DND-41 (cell line): ENCODE results near the gene SPATS2L.

Experiments used
- ATAC-seq: fragments of 200-7000 bp; cut with Tn5 transposase; 3 replicates; pipeline ENCODE4 v1.9.1; 2021; ENCODE audit warnings: low read depth; ENCODE audit not compliant: insufficient read depth
- DNase-seq: peaks from one replicate; pipeline ENCODE4 v3.0.0-alpha.2; 2020
- H2AFZ ChIP-seq: 2 replicates; pipeline ENCODE4 v1.6.0; 2012; ENCODE audit warnings: low read depth, low read length
- H3K27ac ChIP-seq: 2 replicates; pipeline ENCODE4 v1.5.1; 2012; ENCODE audit warnings: low read length, inconsistent platforms
- H3K27me3 ChIP-seq: fragments of 200-600 bp; sonication (generic); 2 replicates; pipeline ENCODE4 v1.6.0; 2012; ENCODE audit warnings: low read length, mild to moderate bottlenecking, inconsistent platforms; ENCODE audit not compliant: insufficient read depth, poor library complexity
- H3K36me3 ChIP-seq: 2 replicates; pipeline ENCODE4 v1.5.1; 2012; ENCODE audit warnings: low read length, inconsistent platforms; ENCODE audit not compliant: insufficient read depth
- H3K4me1 ChIP-seq: 2 replicates; pipeline ENCODE4 v1.5.1; 2012; ENCODE audit warnings: mild to moderate bottlenecking, low read length; ENCODE audit not compliant: insufficient read depth
- H3K4me2 ChIP-seq: 2 replicates; pipeline ENCODE4 v1.6.0; 2012; ENCODE audit warnings: mild to moderate bottlenecking, moderate library complexity, low read length, inconsistent platforms; ENCODE audit not compliant: insufficient read depth
- H3K4me3 ChIP-seq, 2 experiments: fragments of 200-600 bp in 1 of 2; shearing (Covaris generic) in 1 of 2; 2 replicates each; pipeline ENCODE4 v1.5.1; 2012 to 2016; ENCODE audit warnings: inconsistent platforms in 2 of 2, low read length in 2 of 2, mild to moderate bottlenecking in 2 of 2, low read depth in 1 of 2, moderate library complexity in 1 of 2
- H3K79me2 ChIP-seq: 2 replicates; pipeline ENCODE4 v1.6.0; 2012; ENCODE audit warnings: low read length, inconsistent platforms; ENCODE audit not compliant: insufficient read depth
- H3K9ac ChIP-seq: 2 replicates; pipeline ENCODE4 v1.6.0; 2012; ENCODE audit warnings: low read depth, mild to moderate bottlenecking, inconsistent platforms, low read length, moderate library complexity
- H3K9me3 ChIP-seq: 2 replicates; pipeline ENCODE4 v1.5.1; 2012; ENCODE audit warnings: low read length, moderate library complexity, mild to moderate bottlenecking, inconsistent platforms; ENCODE audit not compliant: insufficient read depth, severe bottlenecking
- H4K20me1 ChIP-seq: 2 replicates; pipeline ENCODE4 v1.6.0; 2012; ENCODE audit warnings: low read length; ENCODE audit not compliant: insufficient read depth
- EZH2 ChIP-seq: IDR thresholded peaks from 3 replicates; pipeline ENCODE4 v1.6.1; 2012; ENCODE audit warnings: borderline replicate concordance, low read depth, mild to moderate bottlenecking, moderate library complexity, low read length, inconsistent platforms; ENCODE audit not compliant: severe bottlenecking
- TF ChIP-seq, protein P1 (sequence below): IDR thresholded peaks from 2 replicates; pipeline ENCODE4 v1.5.1; 2012; ENCODE audit warnings: borderline replicate concordance, low read length, moderate library complexity, mild to moderate bottlenecking; ENCODE audit not compliant: poor library complexity, severe bottlenecking; ENCODE audit errors: extremely low read depth

SPATS2L gene

DNA sequence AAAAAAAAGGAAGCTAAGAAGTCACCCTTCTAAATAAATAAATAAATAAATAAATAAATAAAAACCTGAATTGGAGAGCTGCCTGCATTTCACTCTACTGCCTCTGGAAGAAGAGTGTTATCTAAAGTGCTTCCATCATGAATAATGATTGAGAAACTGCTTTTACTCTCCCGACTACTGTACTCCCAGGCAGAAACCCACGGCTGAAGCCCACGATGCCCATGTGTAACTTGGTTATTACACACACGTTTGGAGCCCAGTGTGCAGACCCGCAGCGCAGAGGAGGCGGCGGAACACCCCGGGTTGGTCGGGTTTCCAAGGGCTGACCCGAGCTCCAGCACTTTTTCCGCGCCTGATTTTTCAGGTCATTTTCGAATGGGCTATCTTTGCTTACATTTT lies 697 bp upstream of the SPATS2L start:
- TF ChIP-seq, protein P1, sequence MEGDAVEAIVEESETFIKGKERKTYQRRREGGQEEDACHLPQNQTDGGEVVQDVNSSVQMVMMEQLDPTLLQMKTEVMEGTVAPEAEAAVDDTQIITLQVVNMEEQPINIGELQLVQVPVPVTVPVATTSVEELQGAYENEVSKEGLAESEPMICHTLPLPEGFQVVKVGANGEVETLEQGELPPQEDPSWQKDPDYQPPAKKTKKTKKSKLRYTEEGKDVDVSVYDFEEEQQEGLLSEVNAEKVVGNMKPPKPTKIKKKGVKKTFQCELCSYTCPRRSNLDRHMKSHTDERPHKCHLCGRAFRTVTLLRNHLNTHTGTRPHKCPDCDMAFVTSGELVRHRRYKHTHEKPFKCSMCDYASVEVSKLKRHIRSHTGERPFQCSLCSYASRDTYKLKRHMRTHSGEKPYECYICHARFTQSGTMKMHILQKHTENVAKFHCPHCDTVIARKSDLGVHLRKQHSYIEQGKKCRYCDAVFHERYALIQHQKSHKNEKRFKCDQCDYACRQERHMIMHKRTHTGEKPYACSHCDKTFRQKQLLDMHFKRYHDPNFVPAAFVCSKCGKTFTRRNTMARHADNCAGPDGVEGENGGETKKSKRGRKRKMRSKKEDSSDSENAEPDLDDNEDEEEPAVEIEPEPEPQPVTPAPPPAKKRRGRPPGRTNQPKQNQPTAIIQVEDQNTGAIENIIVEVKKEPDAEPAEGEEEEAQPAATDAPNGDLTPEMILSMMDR: no peak
- TF ChIP-seq EZH2: no peak
- no peak overlapping the region for H2AFZ ChIP-seq
- no peak overlapping the region for H3K4me2 ChIP-seq
- H3K79me2 ChIP-seq: no peaks in the 10 kb centered on the region
- H3K4me1 ChIP-seq: no peaks in the 10 kb centered on the region
- H3K9ac ChIP-seq: no peak overlapping the region
- no peak overlapping the region for H3K27ac ChIP-seq
- no peaks in the 10 kb centered on the region for H4K20me1 ChIP-seq
- no peak overlapping the region for H3K4me3 ChIP-seq
- H3K27me3 ChIP-seq: peaks cover 2% of the 10 kb centered on the region
- H3K9me3 ChIP-seq: no peaks in the 10 kb centered on the region
- no peaks in the 10 kb centered on the region for H3K36me3 ChIP-seq
- ATAC-seq (no peak), DNase-seq (no peak)

DNA sequence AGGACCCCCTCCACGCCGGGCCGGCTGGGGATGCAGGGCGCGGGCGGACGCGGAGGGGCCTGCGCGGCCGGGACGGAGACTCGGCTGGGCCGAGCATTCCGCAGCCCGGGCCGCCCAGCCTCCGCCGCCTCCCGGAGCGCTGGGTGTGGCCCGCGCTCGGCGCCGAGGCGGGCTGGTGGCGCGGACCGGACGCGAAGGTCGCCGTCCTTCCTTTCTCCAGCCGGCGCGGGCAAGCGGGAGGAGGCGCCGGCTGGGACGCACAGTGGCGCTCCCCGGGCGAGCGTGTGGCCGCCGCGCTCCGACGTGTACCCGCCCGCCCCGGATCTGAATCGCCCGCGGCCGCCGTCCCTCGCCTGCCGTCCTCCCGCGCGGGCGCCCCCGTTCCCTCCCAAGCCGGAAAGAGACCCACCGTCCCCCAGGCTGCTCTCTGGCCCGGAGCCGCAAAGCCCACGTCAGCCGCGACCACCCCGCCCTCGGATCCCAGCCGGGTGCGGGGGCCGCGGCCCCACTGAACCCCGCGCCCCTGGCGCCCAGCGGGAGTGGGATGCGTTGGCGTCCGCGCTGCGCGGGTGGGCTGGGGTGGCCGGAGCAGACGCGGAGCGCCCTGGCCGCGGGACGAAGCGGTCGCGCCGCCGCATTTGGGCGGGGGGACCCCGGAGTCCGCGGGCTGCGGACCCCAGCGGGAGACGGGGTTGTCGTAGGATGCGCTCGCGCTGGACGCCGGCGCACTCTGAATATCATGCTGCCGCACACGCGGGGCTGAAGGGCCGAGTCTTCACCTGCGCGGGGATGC lies 634 bp downstream of the SPATS2L start:
- no peak for DNase-seq
- H3K4me1 ChIP-seq: no peaks in the 10 kb centered on the region
- no peaks in the 10 kb centered on the region for H4K20me1 ChIP-seq
- H3K4me2 ChIP-seq: no peak overlapping the region
- H3K79me2 ChIP-seq: no peaks in the 10 kb centered on the region
- no peak for ATAC-seq
- no peak overlapping the region for H2AFZ ChIP-seq
- H3K27me3 ChIP-seq: peaks cover 2% of the 10 kb centered on the region
- H3K36me3 ChIP-seq: no peaks in the 10 kb centered on the region
- no peak overlapping the region for H3K4me3 ChIP-seq
- no peak for TF ChIP-seq EZH2
- TF ChIP-seq, protein P1: no peak
- H3K9me3 ChIP-seq: no peaks in the 10 kb centered on the region
- no peak overlapping the region for H3K27ac ChIP-seq
- H3K9ac ChIP-seq: no peak overlapping the region

DNA sequence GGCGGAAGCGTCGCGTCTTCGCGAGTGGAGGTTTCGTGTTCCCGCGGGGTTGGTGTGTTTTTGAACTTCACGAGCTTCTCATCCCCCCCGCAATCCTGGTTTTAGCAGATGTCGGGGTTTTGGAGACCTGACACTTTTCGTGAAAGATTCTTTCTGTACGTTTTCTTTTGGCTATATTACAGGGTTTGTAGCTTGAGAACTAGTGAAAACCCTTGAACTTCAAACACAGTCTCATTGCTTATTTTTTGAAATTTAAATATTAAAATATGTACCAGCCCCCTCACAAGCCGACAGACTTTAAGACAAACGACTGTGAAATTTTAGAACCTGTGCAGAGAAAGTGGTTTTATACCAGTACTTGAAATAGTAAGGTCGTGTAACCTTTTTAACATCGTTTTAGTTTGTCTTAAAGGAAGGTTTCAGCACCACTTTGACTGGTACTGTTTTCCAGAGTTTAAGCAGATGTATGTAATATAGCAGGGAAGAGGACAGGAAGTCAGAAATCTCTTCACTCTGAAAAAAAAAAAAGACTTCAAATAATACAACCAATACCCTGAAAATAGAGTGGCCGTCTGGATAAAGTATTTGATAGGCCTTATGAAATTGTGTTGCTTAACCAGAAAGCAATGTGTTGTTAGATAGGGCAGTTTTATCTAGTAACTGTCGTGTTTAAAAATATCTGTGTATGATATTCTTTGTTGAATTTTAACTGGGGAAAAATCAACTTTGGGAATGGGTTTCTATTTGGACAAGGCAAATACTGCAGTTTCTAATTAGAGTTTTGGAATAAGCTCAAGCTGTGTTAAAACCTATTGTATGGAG lies 1.4 kb downstream of the SPATS2L start:
- Histone ChIP-seq H3K27me3 (no peaks in the 10 kb centered on the region), H3K9ac (no peak overlapping the region), H4K20me1 (no peaks in the 10 kb centered on the region), H3K4me3 (no peak overlapping the region), H3K4me2 (no peak overlapping the region), H3K9me3 (no peaks in the 10 kb centered on the region), H3K27ac (no peak overlapping the region), H3K79me2 (no peaks in the 10 kb centered on the region), H2AFZ (no peak overlapping the region), H3K36me3 (no peaks in the 10 kb centered on the region), H3K4me1 (no peaks in the 10 kb centered on the region)
- no peak for DNase-seq
- TF ChIP-seq EZH2: no peak
- TF ChIP-seq, protein P1: no peak
- no peak for ATAC-seq
